Glutamatergic neuron (in vitro differentiated cells): ENCODE results near the gene ARHGEF19. TPM values are rescaled to one million over a fixed set of nuclear protein-coding genes. Genes with fewer than 3 reads are reported as not detected.

Experiments
- DNase-seq: peaks from one replicate; pipeline ENCODE4 v3.0.0; 2022
- H3K27ac Mint-ChIP-seq: one replicate; pipeline ENCODE4 v1.8.0; 2020; ENCODE audit warnings: mild to moderate bottlenecking, mixed read lengths, inconsistent platforms; ENCODE audit not compliant: unreplicated experiment
- H3K27me3 Mint-ChIP-seq: one replicate; pipeline ENCODE4 v1.8.0; 2020; ENCODE audit warnings: mild to moderate bottlenecking, moderate library complexity, mixed read lengths, inconsistent platforms; ENCODE audit not compliant: unreplicated experiment
- H3K36me3 Mint-ChIP-seq: one replicate; pipeline ENCODE4 v1.8.0; 2020; ENCODE audit warnings: mild to moderate bottlenecking, mixed read lengths, inconsistent platforms; ENCODE audit not compliant: unreplicated experiment
- H3K4me1 Mint-ChIP-seq: one replicate; pipeline ENCODE4 v1.8.0; 2020; ENCODE audit warnings: mild to moderate bottlenecking, low read depth, mixed read lengths, inconsistent platforms; ENCODE audit not compliant: unreplicated experiment
- H3K4me3 Mint-ChIP-seq: one replicate; pipeline ENCODE4 v1.8.0; 2020; ENCODE audit warnings: mild to moderate bottlenecking, mixed read lengths, inconsistent platforms; ENCODE audit not compliant: unreplicated experiment
- H3K9me3 Mint-ChIP-seq: one replicate; pipeline ENCODE4 v1.8.0; 2020; ENCODE audit warnings: mild to moderate bottlenecking, moderate library complexity, mixed read lengths, inconsistent platforms; ENCODE audit not compliant: unreplicated experiment
- total RNA-seq: library from RNA; stranded (reverse); fragmentation: NEBNext Ultra II Directional; extraction: Animal tissue kit (Norgen Biotek cat#: 25700); gene quantifications from one replicate; pipeline ENCODE4 v1.2.1, GENCODE V29; 2021; ENCODE audit not compliant: unreplicated experiment
- TF ChIP-seq, protein P1 (sequence below): fragments of 200-600 bp; sonication (generic); IDR thresholded peaks from one replicate; pipeline ENCODE4 v1.5.0; 2021; ENCODE audit not compliant: partially characterized antibody, unreplicated experiment

Gene ARHGEF19
- total RNA-seq, 1 donor from 2014 or later = 3.4 TPM

DNA sequence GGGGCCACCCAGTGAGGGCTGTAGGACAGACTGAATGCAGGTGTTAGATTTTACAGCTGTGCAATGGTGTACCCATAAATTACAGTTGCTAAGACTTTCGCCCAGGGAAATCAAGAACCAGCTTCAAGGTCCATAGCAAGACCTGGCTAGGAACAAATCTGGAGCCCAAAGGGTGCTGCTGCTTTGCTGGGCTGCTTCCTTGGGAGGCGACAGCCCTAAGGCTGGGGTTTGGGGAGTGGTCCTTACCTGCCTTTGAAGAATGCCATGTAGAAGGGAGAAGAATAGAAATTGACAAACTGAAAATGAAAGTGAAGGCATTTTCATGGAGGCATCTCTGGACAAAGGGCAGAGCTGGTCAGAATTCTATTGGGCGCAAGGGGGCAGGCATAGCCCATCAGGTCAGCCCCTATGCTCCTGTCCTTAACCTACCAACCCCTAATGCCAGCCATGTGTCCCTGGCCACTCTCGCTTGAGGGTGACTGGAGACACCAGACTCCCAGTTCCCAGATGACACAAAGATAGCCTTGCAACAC, 7.6 kb upstream of the ARHGEF19 start:
- no peak overlapping the region for H3K4me3 Mint-ChIP-seq
- peaks cover 6% of the 10 kb centered on the region for H3K9me3 Mint-ChIP-seq
- no peak overlapping the region for H3K27ac Mint-ChIP-seq
- no peaks in the 10 kb centered on the region for H3K36me3 Mint-ChIP-seq
- TF ChIP-seq, protein P1, sequence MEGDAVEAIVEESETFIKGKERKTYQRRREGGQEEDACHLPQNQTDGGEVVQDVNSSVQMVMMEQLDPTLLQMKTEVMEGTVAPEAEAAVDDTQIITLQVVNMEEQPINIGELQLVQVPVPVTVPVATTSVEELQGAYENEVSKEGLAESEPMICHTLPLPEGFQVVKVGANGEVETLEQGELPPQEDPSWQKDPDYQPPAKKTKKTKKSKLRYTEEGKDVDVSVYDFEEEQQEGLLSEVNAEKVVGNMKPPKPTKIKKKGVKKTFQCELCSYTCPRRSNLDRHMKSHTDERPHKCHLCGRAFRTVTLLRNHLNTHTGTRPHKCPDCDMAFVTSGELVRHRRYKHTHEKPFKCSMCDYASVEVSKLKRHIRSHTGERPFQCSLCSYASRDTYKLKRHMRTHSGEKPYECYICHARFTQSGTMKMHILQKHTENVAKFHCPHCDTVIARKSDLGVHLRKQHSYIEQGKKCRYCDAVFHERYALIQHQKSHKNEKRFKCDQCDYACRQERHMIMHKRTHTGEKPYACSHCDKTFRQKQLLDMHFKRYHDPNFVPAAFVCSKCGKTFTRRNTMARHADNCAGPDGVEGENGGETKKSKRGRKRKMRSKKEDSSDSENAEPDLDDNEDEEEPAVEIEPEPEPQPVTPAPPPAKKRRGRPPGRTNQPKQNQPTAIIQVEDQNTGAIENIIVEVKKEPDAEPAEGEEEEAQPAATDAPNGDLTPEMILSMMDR = no peak
- no peak for DNase-seq
- peaks cover 2% of the 10 kb centered on the region for H3K4me1 Mint-ChIP-seq
- H3K27me3 Mint-ChIP-seq = peaks cover 8% of the 10 kb centered on the region

DNA sequence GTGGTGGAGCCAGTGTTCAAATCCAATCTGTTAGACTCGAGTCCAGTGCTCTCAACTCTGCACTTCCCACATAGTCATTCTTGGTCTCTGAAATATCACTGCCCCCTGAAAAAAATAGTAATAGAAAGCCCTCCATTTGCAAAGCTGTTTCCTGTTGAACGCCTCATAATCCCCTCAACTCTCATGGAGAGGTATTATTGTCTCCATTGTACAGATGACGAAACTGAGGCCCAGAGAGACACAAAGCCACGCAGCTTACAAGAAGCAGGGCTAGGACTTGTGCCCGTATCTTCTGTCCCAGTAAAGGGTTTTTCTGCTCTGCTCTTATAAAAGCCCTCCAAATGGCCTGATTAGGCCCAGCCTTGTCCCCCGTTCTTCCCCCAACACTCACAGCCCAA, 6.2 kb upstream of the ARHGEF19 start:
- Mint-ChIP-seq H3K36me3 (no peaks in the 10 kb centered on the region), H3K27me3 (peaks cover 6% of the 10 kb centered on the region), H3K9me3 (peaks cover 6% of the 10 kb centered on the region), H3K4me1 (peaks cover 2% of the 10 kb centered on the region), H3K4me3 (no peak overlapping the region), H3K27ac (no peak overlapping the region)
- no peak for DNase-seq
- TF ChIP-seq, protein P1 = no peak

DNA sequence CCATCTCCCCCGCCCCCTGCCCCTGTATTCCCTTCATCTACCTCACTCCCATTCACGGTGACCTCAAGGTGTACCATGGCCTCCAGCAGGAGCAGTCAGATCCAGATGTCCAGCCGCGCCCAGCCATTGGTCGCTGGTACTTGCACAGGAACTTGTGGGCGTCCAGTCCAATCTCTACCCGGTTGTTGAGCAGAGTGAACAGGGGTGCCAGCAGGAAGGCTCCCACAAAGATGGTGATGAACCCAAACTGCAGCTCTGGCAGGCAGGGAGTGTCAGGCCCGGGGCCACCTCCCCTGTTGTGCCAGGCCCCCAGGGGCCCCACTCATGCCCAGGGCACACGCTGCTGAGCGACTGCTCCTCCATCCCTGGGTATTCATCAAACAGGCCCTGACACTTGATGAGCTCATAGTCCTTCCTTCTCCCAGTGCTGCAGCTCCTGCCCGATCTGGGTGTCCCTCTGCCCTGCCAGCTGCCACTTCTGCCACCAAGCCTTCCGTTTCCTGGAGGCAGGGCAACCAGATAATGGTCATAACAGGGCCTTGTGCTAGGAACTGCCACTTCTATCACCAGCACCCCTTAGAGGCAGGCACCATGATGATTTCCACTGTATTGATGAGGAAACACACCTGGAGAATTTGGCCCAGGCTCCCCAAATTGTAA, 5.7 kb upstream of the ARHGEF19 start:
- no peak for DNase-seq
- H3K36me3 Mint-ChIP-seq = no peaks in the 10 kb centered on the region
- H3K4me1 Mint-ChIP-seq = peaks cover 2% of the 10 kb centered on the region
- TF ChIP-seq, protein P1 = no peak
- H3K4me3 Mint-ChIP-seq = no peak overlapping the region
- H3K9me3 Mint-ChIP-seq = peaks cover 6% of the 10 kb centered on the region
- H3K27ac Mint-ChIP-seq = no peak overlapping the region
- peaks cover 6% of the 10 kb centered on the region for H3K27me3 Mint-ChIP-seq

DNA sequence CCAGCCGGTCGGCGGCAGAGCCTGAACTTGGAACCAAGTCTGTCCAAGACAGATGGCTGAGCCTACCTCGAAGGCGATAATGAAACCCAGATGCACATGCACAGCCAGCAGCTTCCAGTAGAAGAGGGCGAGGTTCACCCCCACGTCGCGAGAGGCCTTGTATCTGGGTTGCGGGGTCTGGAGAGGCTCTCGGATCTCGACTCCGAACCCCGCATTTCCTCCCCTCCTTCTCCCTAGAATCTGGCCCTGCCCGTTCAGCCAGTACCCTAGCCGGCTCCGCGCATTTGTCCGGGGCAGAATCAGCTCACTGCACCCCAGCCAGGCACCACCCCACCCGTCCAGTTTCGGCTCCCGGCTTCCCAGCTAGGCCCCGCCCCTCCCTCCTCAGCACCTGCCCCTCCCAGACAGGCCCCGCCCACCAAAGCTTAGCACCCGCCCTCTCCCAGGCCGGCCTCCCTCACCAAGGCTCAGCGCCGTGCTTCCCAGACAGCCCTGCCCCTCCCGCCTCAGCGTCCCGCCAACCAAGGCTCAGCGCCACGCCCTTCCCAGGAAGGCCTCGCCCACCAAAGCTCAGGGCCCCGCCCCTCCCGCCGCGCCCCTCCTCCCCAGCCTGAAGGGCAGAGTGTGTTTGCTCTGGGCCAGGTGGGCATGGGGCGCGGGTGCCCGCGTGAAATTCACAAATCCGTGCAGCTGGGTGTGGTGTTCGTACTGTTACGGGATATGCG, 4.8 kb upstream of the ARHGEF19 start:
- H3K9me3 Mint-ChIP-seq = peaks cover 6% of the 10 kb centered on the region
- DNase-seq = peak; percentile 98
- no peaks in the 10 kb centered on the region for H3K36me3 Mint-ChIP-seq
- no peak overlapping the region for H3K27ac Mint-ChIP-seq
- TF ChIP-seq, protein P1 = no peak
- peaks cover 8% of the 10 kb centered on the region for H3K27me3 Mint-ChIP-seq
- peak overlapping the region; percentile 93 for H3K4me3 Mint-ChIP-seq
- peaks cover 2% of the 10 kb centered on the region for H3K4me1 Mint-ChIP-seq
